ENCODE measurements around the gene IL1F10. TPM values are rescaled to one million over a fixed set of nuclear protein-coding genes. Genes with fewer than 3 reads are reported as not detected.

Gene IL1F10
- polyA plus RNA-seq, result 0.15 to 0.75 TPM (median 0.37 TPM) in 3 replicates
- 1.9 TPM for polyA plus RNA-seq (2011; ENCODE audit: low read depth)
- 0.47 and 0.73 TPM in 2 replicates for polyA plus RNA-seq (2011; cell fraction: cytosol; rRNA removed)
- polyA plus RNA-seq (2011; cell fraction: nucleus; rRNA removed), result 0.49 and 0.56 TPM in 2 replicates
- polyA plus RNA-seq (2012; ENCODE audit: low replicate concordance), result 0.22 and 6.2 TPM in 2 replicates
- polyA minus RNA-seq, result 0.69 TPM in 1 of 3 replicates, not detected in the others
- polyA minus RNA-seq (2011; cell fraction: cytosol; rRNA and poly(A)+ RNA removed), result not detected
- not detected in 2 replicates for polyA minus RNA-seq (2011; cell fraction: nucleus; rRNA and poly(A)+ RNA removed)

DNA sequence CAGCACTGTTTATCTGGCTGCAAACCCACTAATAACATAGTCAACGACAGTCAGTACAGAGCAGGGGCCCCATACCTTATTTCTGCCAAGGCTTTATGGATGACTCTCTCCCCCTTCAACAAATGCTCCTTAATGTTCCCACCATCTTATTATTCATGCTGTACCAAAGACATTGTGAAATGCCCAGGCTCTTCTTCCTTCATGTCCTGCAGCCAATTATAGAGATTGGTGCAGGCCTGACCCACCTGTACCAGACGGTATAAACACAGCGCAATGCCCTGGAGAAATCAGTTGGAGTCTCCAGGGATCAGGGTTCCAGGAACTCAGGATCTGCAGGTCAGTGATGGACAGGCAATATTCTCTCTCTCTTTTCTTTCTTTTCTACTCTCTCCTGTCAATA, at the start of gene IL1F10:
Gene IL1F10, plus strand, starts transcription at position 290 of the 400 bp plus-strand sequence. CDS start 4,769 bp downstream, outside the sequence.
- Histone ChIP-seq H3K4me2 (ENCODE audit: control insufficient read depth, extremely low read depth, insufficient read depth, low read depth, low read length) (no peak within 1 kb of the TSS), H3K9ac (ENCODE audit: control insufficient read depth, extremely low read depth, insufficient read depth, low read length) (no peak within 1 kb of the TSS), H3K9me1 (ENCODE audit: control insufficient read depth, extremely low read depth, insufficient read depth, low read length) (no peaks in the 10 kb centered on the region), H3K27me3 (ENCODE audit: control insufficient read depth, extremely low read depth, insufficient read depth, low read length) (no peaks in the 10 kb centered on the region), H2AFZ (ENCODE audit: control insufficient read depth, low read length) (no peak within 1 kb of the TSS), H3K4me1 (ENCODE audit: control insufficient read depth, extremely low read depth, insufficient read depth, low read length) (peaks cover 50% of the 10 kb centered on the region), H3K27ac (ENCODE audit: control insufficient read depth, insufficient read depth, low read length) (peak within 1 kb of the TSS; percentile 58), H3K79me2 (ENCODE audit: control insufficient read depth, insufficient read depth, low read length) (no peaks in the 10 kb centered on the region), H3K36me3 (ENCODE audit: control insufficient read depth in 2 of 2, extremely low read depth in 1 of 2, insufficient read depth in 2 of 2, low read length in 2 of 2) (no peaks in the 10 kb centered on the region), H3K4me3 (ENCODE audit: control insufficient read depth in 2 of 3, extremely low read depth in 1 of 3, insufficient read depth in 2 of 3, low read depth in 1 of 3, low read length in 3 of 3) (no peak within 1 kb of the TSS), H4K20me1 (ENCODE audit: control insufficient read depth, extremely low read depth, insufficient read depth, low read length) (no peaks in the 10 kb centered on the region), H3K9me3 (ENCODE audit: control insufficient read depth, low read depth, low read length) (no peaks in the 10 kb centered on the region)
- dilution Hi-C loops (cut with MboI; ENCODE audit: extremely low pct_ligation_motif_present, low sequenced_read_pairs), result no loop called here
- DNase-seq (ENCODE audit: low read depth, low spot score) (no peak), FAIRE-seq (no peak)
- no peak for TF ChIP-seq CTCF (optimal IDR thresholded peaks at IDR 0.05 in 1 of 3, IDR thresholded peaks at IDR 0.05 in 1 of 3, conservative IDR thresholded peaks at IDR 0.05 in 1 of 3; ENCODE audit: extremely low read depth in 1 of 3, insufficient read depth in 2 of 3, low read length in 3 of 3)
- TF ChIP-seq EZH2 (IDR thresholded peaks at IDR 0.05; ENCODE audit: low read length), result no peak

DNA sequence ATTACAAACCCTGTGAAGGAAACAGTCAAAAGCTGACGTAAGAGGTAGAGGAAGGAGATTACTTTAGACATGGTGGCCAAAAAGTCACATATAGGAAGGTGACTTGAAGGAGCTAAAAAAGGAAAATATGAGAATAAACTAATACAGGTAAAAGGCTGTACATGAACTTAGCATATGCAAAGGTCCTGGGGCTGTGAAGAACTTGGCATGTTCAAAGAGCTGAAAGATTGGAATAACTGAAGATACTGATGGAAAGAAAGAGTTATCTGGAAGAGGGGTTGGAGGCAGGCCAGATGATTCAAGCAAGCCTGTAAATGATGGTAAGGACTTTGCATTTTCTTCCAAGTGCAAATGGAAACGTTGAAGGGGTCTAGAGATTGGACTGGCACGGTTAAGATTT, 49.3 kb upstream of the IL1F10 start:
- Histone ChIP-seq H3K9ac (ENCODE audit: control insufficient read depth, extremely low read depth, insufficient read depth, low read length) (no peak overlapping the region), H2AFZ (ENCODE audit: control insufficient read depth, low read length) (no peak overlapping the region), H3K9me3 (ENCODE audit: control insufficient read depth, low read depth, low read length) (no peaks in the 10 kb centered on the region), H3K4me2 (ENCODE audit: control insufficient read depth, extremely low read depth, insufficient read depth, low read depth, low read length) (no peak overlapping the region), H3K36me3 (ENCODE audit: control insufficient read depth in 2 of 2, extremely low read depth in 1 of 2, insufficient read depth in 2 of 2, low read length in 2 of 2) (no peaks in the 10 kb centered on the region), H3K4me3 (ENCODE audit: control insufficient read depth in 2 of 3, extremely low read depth in 1 of 3, insufficient read depth in 2 of 3, low read depth in 1 of 3, low read length in 3 of 3) (no peak overlapping the region), H4K20me1 (ENCODE audit: control insufficient read depth, extremely low read depth, insufficient read depth, low read length) (no peaks in the 10 kb centered on the region), H3K4me1 (ENCODE audit: control insufficient read depth, extremely low read depth, insufficient read depth, low read length) (no peaks in the 10 kb centered on the region), H3K9me1 (ENCODE audit: control insufficient read depth, extremely low read depth, insufficient read depth, low read length) (no peaks in the 10 kb centered on the region), H3K79me2 (ENCODE audit: control insufficient read depth, insufficient read depth, low read length) (no peaks in the 10 kb centered on the region), H3K27me3 (ENCODE audit: control insufficient read depth, extremely low read depth, insufficient read depth, low read length) (no peaks in the 10 kb centered on the region), H3K27ac (ENCODE audit: control insufficient read depth, insufficient read depth, low read length) (no peak overlapping the region)
- DNase-seq (ENCODE audit: low read depth, low spot score) (no peak), FAIRE-seq (no peak)
- dilution Hi-C loops (cut with MboI; ENCODE audit: extremely low pct_ligation_motif_present, low sequenced_read_pairs), result no loop called here
- TF ChIP-seq EZH2 (IDR thresholded peaks at IDR 0.05; ENCODE audit: low read length), result no peak
- no peak for TF ChIP-seq CTCF (optimal IDR thresholded peaks at IDR 0.05 in 1 of 3, IDR thresholded peaks at IDR 0.05 in 1 of 3, conservative IDR thresholded peaks at IDR 0.05 in 1 of 3; ENCODE audit: extremely low read depth in 1 of 3, insufficient read depth in 2 of 3, low read length in 3 of 3)

Measured in keratinocyte (primary cell).